Glutamatergic neuron (in vitro differentiated cells): ENCODE data around the gene ELL2. TPM values are rescaled to one million over a fixed set of nuclear protein-coding genes. Genes with fewer than 3 reads are reported as not detected.
"Not testable (repeated sequence)": the region's sequence is repeated elsewhere in the genome, so short reads cannot be mapped to it uniquely, and the experiment has no call there.

Source experiments
- DNase-seq: peaks from one replicate; pipeline ENCODE4 v3.0.0; 2022
- H3K27ac Mint-ChIP-seq: one replicate; pipeline ENCODE4 v1.8.0; 2020; ENCODE audit warnings: mild to moderate bottlenecking, mixed read lengths, inconsistent platforms; ENCODE audit not compliant: unreplicated experiment
- H3K27me3 Mint-ChIP-seq: one replicate; pipeline ENCODE4 v1.8.0; 2020; ENCODE audit warnings: mild to moderate bottlenecking, moderate library complexity, mixed read lengths, inconsistent platforms; ENCODE audit not compliant: unreplicated experiment
- H3K36me3 Mint-ChIP-seq: one replicate; pipeline ENCODE4 v1.8.0; 2020; ENCODE audit warnings: mild to moderate bottlenecking, mixed read lengths, inconsistent platforms; ENCODE audit not compliant: unreplicated experiment
- H3K4me1 Mint-ChIP-seq: one replicate; pipeline ENCODE4 v1.8.0; 2020; ENCODE audit warnings: mild to moderate bottlenecking, low read depth, mixed read lengths, inconsistent platforms; ENCODE audit not compliant: unreplicated experiment
- H3K4me3 Mint-ChIP-seq: one replicate; pipeline ENCODE4 v1.8.0; 2020; ENCODE audit warnings: mild to moderate bottlenecking, mixed read lengths, inconsistent platforms; ENCODE audit not compliant: unreplicated experiment
- H3K9me3 Mint-ChIP-seq: one replicate; pipeline ENCODE4 v1.8.0; 2020; ENCODE audit warnings: mild to moderate bottlenecking, moderate library complexity, mixed read lengths, inconsistent platforms; ENCODE audit not compliant: unreplicated experiment
- total RNA-seq: library from RNA; stranded (reverse); fragmentation: NEBNext Ultra II Directional; extraction: Animal tissue kit (Norgen Biotek cat#: 25700); gene quantifications from one replicate; pipeline ENCODE4 v1.2.1, GENCODE V29; 2021; ENCODE audit not compliant: unreplicated experiment
- TF ChIP-seq, protein P1 (sequence below): fragments of 200-600 bp; sonication (generic); IDR thresholded peaks from one replicate; pipeline ENCODE4 v1.5.0; 2021; ENCODE audit not compliant: partially characterized antibody, unreplicated experiment

Gene ELL2
- total RNA-seq, 1 donor from 2014 or later: 97.0 TPM

DNA sequence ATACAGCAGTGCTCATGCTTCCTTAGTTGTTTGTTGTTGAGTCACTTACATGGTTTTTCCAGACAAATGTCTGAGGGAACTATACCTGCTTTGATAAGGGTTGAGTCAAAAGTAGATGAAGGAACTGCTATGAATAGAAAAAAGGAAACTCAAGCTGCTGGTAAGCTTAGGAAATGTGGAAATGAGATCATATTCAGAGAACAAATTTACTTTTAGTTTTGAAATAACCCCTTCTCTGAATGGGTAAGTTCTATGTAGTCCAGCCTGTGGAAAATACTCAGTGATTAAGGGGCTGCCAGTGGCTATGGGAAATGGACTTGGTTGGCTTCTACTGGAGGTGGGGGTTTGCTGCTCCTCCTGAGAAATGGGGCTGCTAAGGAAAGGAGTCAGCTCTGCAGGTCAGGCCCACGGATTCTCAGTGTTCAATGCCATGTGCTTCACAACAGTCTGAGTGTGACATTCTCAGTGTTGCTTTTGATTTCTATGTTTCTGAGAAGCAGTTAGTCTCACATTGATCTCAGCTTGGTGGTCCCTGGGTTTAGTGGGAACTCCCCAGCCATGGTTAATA is 91.5 kb downstream of the ELL2 start:
- DNase-seq: no peak
- H3K36me3 Mint-ChIP-seq: peaks cover 4% of the 10 kb centered on the region
- H3K4me3 Mint-ChIP-seq: no peak overlapping the region

DNA sequence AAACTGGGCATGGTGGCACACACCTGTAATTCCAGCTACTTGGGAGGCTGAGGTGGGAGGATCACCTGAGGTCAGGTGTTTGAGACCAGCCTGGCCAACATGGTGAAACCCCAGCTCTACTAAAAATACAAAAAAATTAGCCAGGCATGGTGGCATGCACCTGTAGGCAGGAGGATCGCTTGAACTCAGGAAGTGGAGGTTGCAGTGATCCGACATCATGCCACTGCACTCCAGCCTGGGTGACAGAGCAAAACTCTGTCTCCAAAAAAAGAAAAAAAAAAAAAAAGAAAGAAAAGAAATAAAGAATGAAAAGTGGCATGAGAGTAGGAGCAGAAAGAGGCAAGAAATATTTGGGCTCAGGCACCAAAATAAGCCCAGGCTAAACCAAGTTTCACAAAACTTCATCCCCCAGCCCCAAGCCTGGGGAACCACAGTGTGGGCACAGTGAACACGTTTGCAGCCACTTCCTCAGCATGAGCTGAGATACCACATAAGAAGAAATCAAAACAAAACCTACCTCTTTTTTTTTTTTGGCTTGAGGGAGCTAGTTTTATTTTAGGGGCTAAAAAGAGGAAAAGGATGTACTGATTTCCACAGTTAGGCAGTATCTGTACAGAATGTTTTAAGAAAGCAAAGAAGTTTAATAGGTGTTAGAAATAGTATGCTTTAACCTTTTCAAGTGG is 92.3 kb downstream of the ELL2 start:
- not testable (repeated sequence) for H3K27ac Mint-ChIP-seq

More for the DNA sequence above, 91.5 kb downstream of the ELL2 start:
- H3K27ac Mint-ChIP-seq: no peak overlapping the region
- TF ChIP-seq, protein P1, sequence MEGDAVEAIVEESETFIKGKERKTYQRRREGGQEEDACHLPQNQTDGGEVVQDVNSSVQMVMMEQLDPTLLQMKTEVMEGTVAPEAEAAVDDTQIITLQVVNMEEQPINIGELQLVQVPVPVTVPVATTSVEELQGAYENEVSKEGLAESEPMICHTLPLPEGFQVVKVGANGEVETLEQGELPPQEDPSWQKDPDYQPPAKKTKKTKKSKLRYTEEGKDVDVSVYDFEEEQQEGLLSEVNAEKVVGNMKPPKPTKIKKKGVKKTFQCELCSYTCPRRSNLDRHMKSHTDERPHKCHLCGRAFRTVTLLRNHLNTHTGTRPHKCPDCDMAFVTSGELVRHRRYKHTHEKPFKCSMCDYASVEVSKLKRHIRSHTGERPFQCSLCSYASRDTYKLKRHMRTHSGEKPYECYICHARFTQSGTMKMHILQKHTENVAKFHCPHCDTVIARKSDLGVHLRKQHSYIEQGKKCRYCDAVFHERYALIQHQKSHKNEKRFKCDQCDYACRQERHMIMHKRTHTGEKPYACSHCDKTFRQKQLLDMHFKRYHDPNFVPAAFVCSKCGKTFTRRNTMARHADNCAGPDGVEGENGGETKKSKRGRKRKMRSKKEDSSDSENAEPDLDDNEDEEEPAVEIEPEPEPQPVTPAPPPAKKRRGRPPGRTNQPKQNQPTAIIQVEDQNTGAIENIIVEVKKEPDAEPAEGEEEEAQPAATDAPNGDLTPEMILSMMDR: no peak
- peaks cover 9% of the 10 kb centered on the region for H3K4me1 Mint-ChIP-seq
- H3K9me3 Mint-ChIP-seq: peaks cover 1% of the 10 kb centered on the region
- H3K27me3 Mint-ChIP-seq: no peaks in the 10 kb centered on the region

DNA sequence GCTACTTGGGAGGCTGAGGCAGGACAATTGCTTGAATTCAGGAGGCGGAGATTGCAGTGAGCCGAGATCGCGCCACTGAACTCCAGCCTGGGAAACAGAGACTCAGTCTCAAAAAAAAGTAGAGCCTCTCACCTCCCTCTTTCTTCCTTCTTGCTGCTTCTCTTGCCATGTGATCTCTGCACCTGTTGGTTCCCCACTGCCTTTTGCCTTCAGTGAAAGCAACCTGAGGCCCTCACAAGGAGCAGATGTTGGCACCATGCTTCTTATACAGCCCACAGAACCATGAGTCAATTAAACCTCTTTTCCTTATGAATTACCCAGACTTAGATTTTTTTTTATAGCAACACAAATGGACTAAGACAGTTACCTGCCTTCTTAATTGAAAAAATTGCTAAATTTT is 93.5 kb downstream of the ELL2 start:
- Mint-ChIP-seq H3K9me3 (peaks cover 3% of the 10 kb centered on the region), H3K4me3 (no peak overlapping the region), H3K27me3 (peaks cover 3% of the 10 kb centered on the region), H3K27ac (no peak overlapping the region), H3K36me3 (peaks cover 4% of the 10 kb centered on the region), H3K4me1 (peaks cover 18% of the 10 kb centered on the region)
- no peak for DNase-seq
- TF ChIP-seq, protein P1: no peak

More for the DNA sequence above, 92.3 kb downstream of the ELL2 start:
- H3K9me3 Mint-ChIP-seq, H3K36me3 Mint-ChIP-seq, H3K27me3 Mint-ChIP-seq, DNase-seq, H3K4me3 Mint-ChIP-seq: not testable (repeated sequence)
- peaks cover 13% of the 10 kb centered on the region for H3K4me1 Mint-ChIP-seq

DNA sequence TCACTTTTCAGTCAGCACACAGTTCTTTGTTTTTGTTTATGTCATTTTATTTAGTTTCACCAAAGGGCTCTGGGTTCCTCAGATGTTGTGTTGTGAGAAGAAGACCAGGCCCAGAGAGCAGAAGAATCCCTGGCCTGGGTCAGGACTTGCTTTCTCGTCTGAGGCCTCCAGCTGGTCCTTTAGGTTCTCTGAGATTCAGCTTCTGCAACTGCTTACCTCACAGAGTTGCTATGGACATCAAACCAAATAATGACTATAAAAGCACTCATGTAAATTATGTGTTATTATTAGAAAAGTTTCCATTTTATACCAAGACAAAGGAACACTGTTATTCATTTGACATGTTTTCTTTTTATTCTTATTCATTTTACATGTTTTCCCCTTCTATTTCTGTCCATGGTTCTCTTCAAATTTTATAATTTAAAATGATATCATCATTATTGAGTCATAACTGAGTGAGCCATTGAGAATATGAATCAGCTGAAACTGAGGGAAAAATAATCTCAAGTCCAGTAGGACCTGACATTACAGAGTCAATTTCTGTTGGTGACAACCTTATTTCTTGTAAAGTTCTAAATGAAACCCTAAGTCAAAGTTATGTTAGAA is 95.1 kb downstream of the ELL2 start:
- no peak overlapping the region for H3K4me3 Mint-ChIP-seq
- peaks cover 4% of the 10 kb centered on the region for H3K36me3 Mint-ChIP-seq
- DNase-seq: no peak
- TF ChIP-seq, protein P1: no peak
- H3K27ac Mint-ChIP-seq: no peak overlapping the region
- H3K4me1 Mint-ChIP-seq: peaks cover 34% of the 10 kb centered on the region
- peaks cover 12% of the 10 kb centered on the region for H3K9me3 Mint-ChIP-seq
- peaks cover 11% of the 10 kb centered on the region for H3K27me3 Mint-ChIP-seq

DNA sequence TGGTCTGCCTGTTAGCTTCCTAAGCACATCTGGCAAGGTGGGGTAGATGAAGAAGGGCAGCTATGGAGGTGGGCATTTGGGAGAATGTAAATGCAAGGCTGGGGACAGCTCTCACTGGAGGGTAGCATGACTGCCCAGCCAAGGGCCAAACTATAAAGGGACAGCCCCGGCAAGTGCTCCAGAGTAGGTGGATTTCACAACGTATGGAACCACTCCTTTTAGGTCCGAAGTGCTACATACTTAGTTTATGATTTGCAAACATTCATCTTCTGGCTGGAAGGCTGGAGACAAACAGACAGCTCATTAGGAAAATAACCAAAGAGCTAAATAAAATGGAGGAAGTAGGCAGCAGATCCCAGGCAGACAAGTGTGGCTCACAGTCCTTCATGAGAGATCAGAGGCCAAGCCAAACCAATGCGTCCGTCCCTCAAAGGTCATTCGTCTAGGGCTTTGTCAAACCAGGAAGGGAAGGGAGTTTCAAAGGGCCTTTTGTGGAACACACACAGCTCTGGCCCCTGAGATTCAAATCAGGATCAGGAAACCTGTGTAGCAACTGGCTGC is 96.6 kb downstream of the ELL2 start:
- peaks cover 11% of the 10 kb centered on the region for H3K27me3 Mint-ChIP-seq
- peaks cover 4% of the 10 kb centered on the region for H3K36me3 Mint-ChIP-seq
- no peak for DNase-seq
- TF ChIP-seq, protein P1: no peak
- H3K27ac Mint-ChIP-seq: peak overlapping the region; percentile 95
- H3K4me1 Mint-ChIP-seq: peaks cover 42% of the 10 kb centered on the region
- no peak overlapping the region for H3K4me3 Mint-ChIP-seq
- H3K9me3 Mint-ChIP-seq: peaks cover 12% of the 10 kb centered on the region
